Measurements from ENCODE around the gene TPGS2. TPM values are rescaled to one million over a fixed set of nuclear protein-coding genes. Genes with fewer than 3 reads are reported as not detected.

The TPGS2 gene
- total RNA-seq, 2 donors from 2014 or later = 29.0 to 30.3 TPM

Other genes with a start within 250 kb of the TPGS2 start
- 10 to 100 TPM in 1 of 2 donors, 1 to 10 TPM in 1; 9.0 to 13.9 TPM for gene KIAA1328, start 125 bp upstream of the TPGS2 start, total RNA-seq

Data from T-helper 17 cell (primary cell).